WTC11 (cell line): Measurements from ENCODE around the gene PADI1. TPM values are rescaled to one million over a fixed set of nuclear protein-coding genes. Genes with fewer than 3 reads are reported as not detected.

ENCODE experiments used
- ATAC-seq: fragments of 200-7000 bp; cut with Tn5 transposase; 2 replicates; pipeline ENCODE4 v1.10.0; 2021; ENCODE audit warnings: mild to moderate bottlenecking, moderate library complexity
- CTCF ChIA-PET: fragments of 300-600 bp; sonication (Branson Sonifier 250); formaldehyde crosslinking; loops from one replicate; lab custom pipeline; 2021; ENCODE audit warnings: antibody characterized with exemption; lab: Charles Lee
- POLR2A ChIA-PET: fragments of 350-600 bp; sonication (Branson Sonifier 250); formaldehyde crosslinking; loops from one replicate; lab custom pipeline; 2021; ENCODE audit warnings: antibody characterized with exemption; lab: Charles Lee
- DNase-seq: peaks from one replicate; pipeline ENCODE4 v3.0.0; 2021; ENCODE audit warnings: low spot score
- H3K27ac Mint-ChIP-seq: 2 replicates; pipeline ENCODE4 v1.8.0; 2021; ENCODE audit warnings: mixed read lengths
- H3K27me3 Mint-ChIP-seq: 2 replicates; pipeline ENCODE4 v1.8.0; 2021; ENCODE audit warnings: low read depth, mild to moderate bottlenecking, moderate library complexity, mixed read lengths
- H3K36me3 Mint-ChIP-seq: 2 replicates; pipeline ENCODE4 v1.8.0; 2021; ENCODE audit warnings: mixed read lengths
- H3K4me1 Mint-ChIP-seq: 2 replicates; pipeline ENCODE4 v1.8.0; 2022; ENCODE audit warnings: mixed read lengths
- H3K4me3 Mint-ChIP-seq: 2 replicates; pipeline ENCODE4 v1.8.0; 2021; ENCODE audit warnings: mild to moderate bottlenecking, moderate library complexity, mixed read lengths
- H3K9me3 Mint-ChIP-seq: 2 replicates; pipeline ENCODE4 v1.8.0; 2021; ENCODE audit warnings: mixed read lengths
- E2F1 ChIP-seq: sonication (generic); formaldehyde crosslinking; IDR thresholded peaks from 2 replicates; pipeline ENCODE4 v1.8.0; 2022; ENCODE audit warnings: mild to moderate bottlenecking, missing genetic modification reagents
- E2F4 ChIP-seq: sonication (generic); formaldehyde crosslinking; IDR thresholded peaks from 2 replicates; pipeline ENCODE4 v1.8.1; 2022; ENCODE audit warnings: low read depth, mild to moderate bottlenecking, moderate library complexity, missing genetic modification reagents, borderline replicate concordance
- ESRRA ChIP-seq: sonication (generic); formaldehyde crosslinking; IDR thresholded peaks from 2 replicates; pipeline ENCODE4 v1.8.1; 2022; ENCODE audit warnings: mild to moderate bottlenecking, missing genetic modification reagents, borderline replicate concordance
- ETV6 ChIP-seq: sonication (generic); formaldehyde crosslinking; IDR thresholded peaks from 2 replicates; pipeline ENCODE4 v1.8.1; 2022; ENCODE audit warnings: mild to moderate bottlenecking, missing genetic modification reagents
- FOXJ3 ChIP-seq: sonication (generic); formaldehyde crosslinking; IDR thresholded peaks from 2 replicates; pipeline ENCODE4 v1.9.0; 2021; ENCODE audit warnings: missing genetic modification reagents, mild to moderate bottlenecking, borderline replicate concordance
- FOXP4 ChIP-seq: sonication (generic); formaldehyde crosslinking; IDR thresholded peaks from 2 replicates; pipeline ENCODE4 v1.8.0; 2022; ENCODE audit warnings: mild to moderate bottlenecking, missing genetic modification reagents
- IRF2 ChIP-seq: sonication (generic); formaldehyde crosslinking; IDR thresholded peaks from 2 replicates; pipeline ENCODE4 v1.8.0; 2022; ENCODE audit warnings: low read depth, missing genetic modification reagents, borderline replicate concordance
- JUN ChIP-seq: sonication (generic); formaldehyde crosslinking; IDR thresholded peaks from 2 replicates; pipeline ENCODE4 v1.8.0; 2023; ENCODE audit warnings: mild to moderate bottlenecking, missing genetic modification reagents
- MLX ChIP-seq: sonication (generic); formaldehyde crosslinking; IDR thresholded peaks from 2 replicates; pipeline ENCODE4 v1.8.1; 2023; ENCODE audit warnings: mild to moderate bottlenecking, missing genetic modification reagents, moderate library complexity
- MYBL2 ChIP-seq: sonication (generic); formaldehyde crosslinking; IDR thresholded peaks from 2 replicates; pipeline ENCODE4 v1.8.1; 2023; ENCODE audit warnings: mild to moderate bottlenecking, moderate library complexity, missing genetic modification reagents
- NFATC4 ChIP-seq: fragments of 250-450 bp; sonication (Bioruptor Pico); IDR thresholded peaks from 2 replicates; pipeline ENCODE4 v1.9.0; 2021; ENCODE audit warnings: mild to moderate bottlenecking
- NR2C2 ChIP-seq: sonication (generic); formaldehyde crosslinking; IDR thresholded peaks from 2 replicates; pipeline ENCODE4 v1.8.0; 2022; ENCODE audit warnings: mild to moderate bottlenecking, missing genetic modification reagents
- PREB ChIP-seq: sonication (generic); formaldehyde crosslinking; IDR thresholded peaks from 2 replicates; pipeline ENCODE4 v1.8.1; 2022; ENCODE audit warnings: mild to moderate bottlenecking, missing genetic modification reagents, moderate library complexity, borderline replicate concordance
- RELA ChIP-seq: sonication (generic); formaldehyde crosslinking; IDR thresholded peaks from 2 replicates; pipeline ENCODE4 v1.8.1; 2022; ENCODE audit warnings: missing genetic modification reagents, mild to moderate bottlenecking, borderline replicate concordance
- SMAD3 ChIP-seq: sonication (generic); formaldehyde crosslinking; IDR thresholded peaks from 2 replicates; pipeline ENCODE4 v1.8.0; 2022; ENCODE audit warnings: missing genetic modification reagents, mild to moderate bottlenecking, borderline replicate concordance
- TEAD4 ChIP-seq: sonication (generic); formaldehyde crosslinking; IDR thresholded peaks from 2 replicates; pipeline ENCODE4 v1.8.0; 2022; ENCODE audit warnings: mild to moderate bottlenecking, missing genetic modification reagents
- USF1 ChIP-seq: sonication (generic); formaldehyde crosslinking; IDR thresholded peaks from 2 replicates; pipeline ENCODE4 v1.8.0; 2022; ENCODE audit warnings: mild to moderate bottlenecking, missing genetic modification reagents
- ZNF121 ChIP-seq: sonication (generic); formaldehyde crosslinking; IDR thresholded peaks from 2 replicates; pipeline ENCODE4 v1.8.0; 2023; ENCODE audit warnings: missing genetic modification reagents
- ZNF416 ChIP-seq: fragments of 250-450 bp; sonication (Bioruptor Pico); IDR thresholded peaks from 2 replicates; pipeline ENCODE4 v1.9.0; 2021; ENCODE audit warnings: mild to moderate bottlenecking, inconsistent platforms
- ZNF423 ChIP-seq: fragments of 250-450 bp; sonication (Bioruptor Pico); IDR thresholded peaks from 2 replicates; pipeline ENCODE4 v2.1.2; 2022; ENCODE audit warnings: mild to moderate bottlenecking, moderate library complexity
- total RNA-seq: library from RNA; stranded (reverse); gene quantifications from 3 replicates; pipeline ENCODE4 v1.2.3, GENCODE V29; 2021

Gene PADI1
- total RNA-seq, 1 experiment from 2014 or later, result 0.15 TPM

- no peak overlapping the region for H3K4me3 Mint-ChIP-seq
- no peak for DNase-seq
- POLR2A ChIA-PET, result no interaction called here
- peaks cover 16% of the 10 kb centered on the region for H3K27me3 Mint-ChIP-seq
- no peak overlapping the region for H3K27ac Mint-ChIP-seq
- no peaks in the 10 kb centered on the region for H3K4me1 Mint-ChIP-seq
- no peak for ATAC-seq
- CTCF ChIA-PET, result no interaction called here
- TF ChIP-seq MLX (CRISPR knock-in tag), result no peak
- TF ChIP-seq JUN, result no peak
- TF ChIP-seq ESRRA (CRISPR knock-in tag), result no peak
- TF ChIP-seq E2F1, result no peak
- TF ChIP-seq ZNF423 (CRISPR knock-in tag), result no peak
- TF ChIP-seq FOXP4 (CRISPR knock-in tag), result no peak
- no peak for TF ChIP-seq NR2C2 (CRISPR knock-in tag)
- TF ChIP-seq ZNF416 (CRISPR knock-in tag), result no peak
- TF ChIP-seq PREB (CRISPR knock-in tag), result no peak
- no peak for TF ChIP-seq MYBL2
- no peak for TF ChIP-seq RELA (CRISPR knock-in tag)
- TF ChIP-seq E2F4 (CRISPR knock-in tag), result no peak
- TF ChIP-seq FOXJ3 (CRISPR knock-in tag), result no peak
- TF ChIP-seq ZNF121 (CRISPR knock-in tag), result no peak
- TF ChIP-seq IRF2 (CRISPR knock-in tag), result no peak
- TF ChIP-seq TEAD4 (CRISPR knock-in tag), result no peak
- TF ChIP-seq ETV6 (CRISPR knock-in tag), result no peak
- no peak for TF ChIP-seq SMAD3 (CRISPR knock-in tag)
- TF ChIP-seq NFATC4 (CRISPR knock-in tag), result no peak
- no peak for TF ChIP-seq USF1 (CRISPR knock-in tag)
- H3K36me3 Mint-ChIP-seq, result no peaks in the 10 kb centered on the region
- peaks cover 15% of the 10 kb centered on the region for H3K9me3 Mint-ChIP-seq
Measured at GRCh38 chr1:17173217-17173616, 31.7 kb upstream of the PADI1 start.
